ENCODE measurements around the gene OLAH. TPM values are rescaled to one million over a fixed set of nuclear protein-coding genes. Genes with fewer than 3 reads are reported as not detected.

The OLAH gene
- total RNA-seq, 4 donors from 2014 or later = 1.1 to 4.7 (median 4.0) TPM; not detected in 1

GRCh38 chr10:15072358-15072757, 28.6 kb downstream of the OLAH start:
- ATAC-seq (ENCODE audit: low FRiP score) (no peak), DNase-seq (ENCODE audit: low spot score) (no peak)
- TF ChIP-seq, protein P1, sequence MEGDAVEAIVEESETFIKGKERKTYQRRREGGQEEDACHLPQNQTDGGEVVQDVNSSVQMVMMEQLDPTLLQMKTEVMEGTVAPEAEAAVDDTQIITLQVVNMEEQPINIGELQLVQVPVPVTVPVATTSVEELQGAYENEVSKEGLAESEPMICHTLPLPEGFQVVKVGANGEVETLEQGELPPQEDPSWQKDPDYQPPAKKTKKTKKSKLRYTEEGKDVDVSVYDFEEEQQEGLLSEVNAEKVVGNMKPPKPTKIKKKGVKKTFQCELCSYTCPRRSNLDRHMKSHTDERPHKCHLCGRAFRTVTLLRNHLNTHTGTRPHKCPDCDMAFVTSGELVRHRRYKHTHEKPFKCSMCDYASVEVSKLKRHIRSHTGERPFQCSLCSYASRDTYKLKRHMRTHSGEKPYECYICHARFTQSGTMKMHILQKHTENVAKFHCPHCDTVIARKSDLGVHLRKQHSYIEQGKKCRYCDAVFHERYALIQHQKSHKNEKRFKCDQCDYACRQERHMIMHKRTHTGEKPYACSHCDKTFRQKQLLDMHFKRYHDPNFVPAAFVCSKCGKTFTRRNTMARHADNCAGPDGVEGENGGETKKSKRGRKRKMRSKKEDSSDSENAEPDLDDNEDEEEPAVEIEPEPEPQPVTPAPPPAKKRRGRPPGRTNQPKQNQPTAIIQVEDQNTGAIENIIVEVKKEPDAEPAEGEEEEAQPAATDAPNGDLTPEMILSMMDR (IDR thresholded peaks at IDR 0.05) = no peak

GRCh38 chr10:15075421-15075820, 31.7 kb downstream of the OLAH start:
- DNase-seq (ENCODE audit: low spot score) (no peak), ATAC-seq (ENCODE audit: low FRiP score) (no peak)
- TF ChIP-seq, protein P1 (IDR thresholded peaks at IDR 0.05) = no peak

DNA sequence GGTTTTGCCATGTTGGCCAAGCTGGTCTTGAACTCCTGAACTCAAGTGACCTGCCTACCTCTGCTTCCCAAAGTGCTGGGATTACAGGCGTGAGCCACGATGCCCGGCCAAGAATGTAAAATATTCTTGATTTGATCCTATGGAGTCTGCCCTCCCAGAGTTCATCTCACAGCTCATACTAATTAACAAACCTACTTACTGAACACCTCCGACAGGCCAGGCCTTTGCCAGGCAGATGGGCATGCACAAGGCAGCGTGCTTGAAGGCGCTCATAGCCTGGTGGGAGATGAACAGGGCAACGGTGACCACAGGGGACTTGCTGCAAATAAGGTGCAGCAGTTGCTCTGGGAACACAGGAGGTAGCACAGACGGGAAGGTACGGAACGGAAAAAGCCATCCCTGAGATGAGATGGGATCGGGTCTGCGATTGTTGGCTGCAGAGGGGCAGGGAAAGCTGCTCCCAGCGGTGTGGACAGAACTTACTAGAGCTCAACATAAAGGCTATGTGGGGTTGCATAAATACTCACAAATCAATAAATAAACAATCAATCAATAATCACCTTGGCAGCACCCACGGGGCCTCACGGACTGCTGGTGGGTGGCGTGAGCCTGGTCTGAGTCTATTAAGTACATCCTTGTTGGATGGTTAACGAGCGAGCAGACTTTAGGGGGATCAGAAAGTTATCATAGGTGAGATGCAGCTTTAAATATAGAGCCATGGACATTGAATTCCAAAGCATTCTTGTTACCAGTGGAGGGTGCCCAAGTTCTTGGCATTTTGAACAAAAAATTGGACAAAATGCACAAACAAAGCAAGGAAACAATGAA, 40.1 kb downstream of the OLAH start:
- ATAC-seq (ENCODE audit: low FRiP score) (peak; percentile 16), DNase-seq (ENCODE audit: low spot score) (no peak)
- TF ChIP-seq, protein P1 (IDR thresholded peaks at IDR 0.05) = no peak

DNA sequence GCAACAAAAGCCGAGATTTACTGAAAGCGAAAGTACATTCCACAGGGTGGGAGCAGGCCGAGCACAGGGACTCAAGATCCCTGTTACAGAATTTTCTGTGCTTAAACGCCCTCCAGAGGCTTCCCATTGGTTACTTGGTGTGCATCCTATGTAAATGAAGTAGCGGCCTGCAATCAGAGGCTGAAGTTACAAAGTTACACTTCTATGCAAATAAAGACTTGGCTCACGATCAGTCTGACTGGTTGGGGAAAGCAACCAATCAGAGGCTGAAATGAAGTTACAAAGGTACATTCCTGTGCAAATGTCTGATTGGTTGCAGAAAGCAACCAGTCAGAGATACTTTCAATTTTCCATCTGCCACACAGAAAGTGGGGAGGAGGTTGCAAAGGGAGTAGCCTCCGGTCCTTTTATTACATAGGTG, 40.8 kb downstream of the OLAH start:
- DNase-seq (ENCODE audit: low spot score) = no peak
- ATAC-seq (ENCODE audit: low FRiP score) = peak; percentile 94
- TF ChIP-seq, protein P1 (IDR thresholded peaks at IDR 0.05) = no peak

GRCh38 chr10:15088428-15089261, 44.9 kb downstream of the OLAH start, which contains the start of gene ACBD7:
ACBD7 (minus strand) TSS chr10:15088776; CDS start chr10:15088728, 48 bp downstream.
- TF ChIP-seq, protein P1 (IDR thresholded peaks at IDR 0.05) = no peak
- DNase-seq (ENCODE audit: low spot score) (peak; percentile 59), ATAC-seq (ENCODE audit: low FRiP score) (peak; percentile 79)

DNA sequence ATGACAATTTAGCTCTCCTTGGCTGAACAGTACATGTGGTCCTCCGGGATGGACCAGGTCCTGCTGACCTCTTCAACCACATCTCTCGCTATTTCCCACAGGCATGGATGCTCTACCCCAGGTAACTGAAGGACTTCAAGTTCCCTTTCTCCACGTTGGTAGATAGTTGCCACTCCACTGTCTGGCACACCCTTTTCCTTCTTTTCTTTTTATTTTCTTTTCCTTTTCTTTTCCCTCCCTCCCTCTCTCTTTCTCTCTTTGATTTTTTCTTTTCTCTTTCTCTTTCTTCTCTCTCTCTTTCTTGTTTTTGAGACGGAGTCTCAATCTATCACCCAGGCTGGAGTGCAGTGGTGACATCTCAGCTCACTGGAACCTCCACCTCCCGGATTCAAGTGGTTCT, 47.7 kb downstream of the OLAH start:
- TF ChIP-seq, protein P1 (IDR thresholded peaks at IDR 0.05) = no peak
- no peak for DNase-seq (ENCODE audit: low spot score)
- ATAC-seq (ENCODE audit: low FRiP score) = no peak

All from omental fat pad (tissue), 4 donors.